SK-MEL-5 (cell line): Measurements from ENCODE around the gene DLEC1. TPM values are rescaled to one million over a fixed set of nuclear protein-coding genes. Genes with fewer than 3 reads are reported as not detected.

ENCODE experiments used
- DNase-seq: peaks from one replicate; pipeline ENCODE4 v3.0.0-alpha.2; 2016; ENCODE audit warnings: low read depth, low spot score
- in situ Hi-C: cut with HindIII; loops from 2 replicates; pipeline ENCODE4 v1.10.0; 2016; ENCODE audit warnings: low sequenced_read_pairs, high pct_unique_total_duplicates, low pct_unique_long_range_greater_than_20kb
- total RNA-seq: library from RNA; depleted of rRNA; stranded (reverse); fragments of >200 nt; shearing (Covaris generic); gene quantifications from 2 replicates; pipeline ENCODE4 v1.2.3, GENCODE V29; 2014

Gene DLEC1
- total RNA-seq, 1 experiment from 2014 or later: not detected

DNA sequence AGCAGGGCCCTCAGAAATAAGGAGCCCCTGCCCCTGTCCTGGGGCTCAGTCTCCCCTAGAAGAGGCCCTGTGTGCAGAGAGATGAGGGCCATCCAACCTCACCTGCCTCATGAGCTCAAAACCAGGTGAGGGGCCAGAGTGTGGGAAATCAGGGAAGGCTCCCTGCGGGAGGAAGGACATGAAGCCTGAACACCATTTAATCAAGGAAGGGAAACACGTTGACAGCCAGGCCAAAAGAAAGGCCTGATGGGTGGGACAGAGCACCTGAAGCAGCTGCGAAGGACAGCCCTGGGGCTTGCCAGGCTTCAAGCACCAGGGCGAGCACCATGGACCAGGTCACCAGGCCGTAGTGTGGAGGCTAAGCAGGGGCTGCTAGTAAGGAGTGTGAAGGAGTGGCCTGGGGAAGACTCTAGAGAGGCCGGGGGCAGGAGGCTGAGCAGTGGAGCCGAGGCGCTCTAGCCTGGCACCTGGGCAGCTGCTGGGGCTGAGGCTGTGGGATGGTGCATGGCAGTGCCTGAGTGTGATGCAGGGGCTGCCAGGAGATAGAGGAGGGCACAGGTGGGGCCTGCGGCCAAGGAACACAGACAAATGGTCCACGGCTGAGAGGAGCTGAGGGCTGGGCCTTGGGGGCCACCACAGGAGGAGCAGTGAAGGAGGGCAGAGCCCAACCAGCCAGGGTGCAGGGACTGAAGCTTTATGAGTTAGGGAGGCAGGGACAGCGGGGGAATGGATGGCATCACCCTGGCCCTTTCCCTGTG is 81.9 kb downstream of the DLEC1 start:
- no peak for DNase-seq
- in situ Hi-C loops: no loop called here

GRCh38 chr3:38121451-38121831 is 82.4 kb downstream of the DLEC1 start:
- in situ Hi-C loops: no loop called here
- no peak for DNase-seq

DNA sequence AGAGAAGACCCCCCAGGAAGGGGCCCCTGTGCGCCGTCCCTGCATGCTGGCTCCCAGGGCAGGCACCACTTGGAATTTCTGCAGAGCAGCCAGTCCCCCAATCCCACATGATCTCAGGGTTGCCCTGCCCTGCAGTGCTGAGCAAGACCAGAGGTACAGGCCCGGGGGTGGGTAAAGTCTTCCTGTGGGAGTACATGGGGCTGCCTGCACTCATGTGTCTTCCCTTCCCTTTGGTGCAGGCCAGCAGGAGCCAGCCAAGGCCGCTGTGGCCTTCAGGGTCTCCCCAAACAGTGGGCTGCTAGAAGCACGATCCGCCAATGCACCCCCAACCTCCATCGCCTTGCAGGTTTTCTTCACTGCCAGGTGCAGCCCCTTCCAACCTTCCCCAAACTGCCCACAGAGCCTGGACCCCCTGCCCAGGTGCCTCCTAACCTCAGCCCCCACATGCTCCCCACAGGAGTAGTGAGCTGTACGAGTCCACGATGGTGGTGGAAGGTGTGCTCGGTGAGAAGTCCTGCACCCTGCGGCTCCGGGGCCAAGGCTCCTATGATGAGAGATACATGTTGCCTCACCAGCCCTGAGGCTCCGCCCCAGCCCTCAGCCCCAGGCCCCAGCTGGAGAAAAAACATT is 82.9 kb downstream of the DLEC1 start:
- in situ Hi-C loops: no loop called here

DNA sequence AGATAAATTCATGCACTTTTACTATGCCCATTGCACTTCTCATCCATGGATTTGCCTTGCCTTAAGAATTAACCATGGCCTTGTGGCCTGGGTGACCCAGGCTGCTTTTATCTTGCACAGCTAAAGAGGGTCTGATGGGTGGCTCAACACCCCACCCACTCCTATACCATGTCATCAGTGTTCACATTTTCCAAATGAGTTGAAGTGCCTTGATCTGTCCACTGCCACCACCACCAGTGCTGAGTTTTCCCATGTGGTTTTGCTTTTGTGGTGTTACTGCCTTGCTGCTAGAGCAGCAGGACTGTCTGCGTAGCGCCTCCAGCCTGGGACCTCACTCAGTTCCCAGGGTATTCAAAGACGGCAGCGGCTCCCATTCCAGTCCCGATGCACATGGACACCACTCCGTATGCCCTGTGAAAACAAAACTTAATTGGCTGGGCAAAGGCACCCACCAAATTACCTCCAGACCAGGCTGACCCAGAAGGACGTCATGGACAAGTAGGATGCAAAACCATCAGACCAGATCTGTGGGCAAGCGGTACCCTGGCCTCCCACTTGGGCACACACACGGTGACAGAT is 83.8 kb downstream of the DLEC1 start:
- in situ Hi-C loops: no loop called here
- DNase-seq: no peak

More for the DNA sequence above, 82.9 kb downstream of the DLEC1 start:
- no peak for DNase-seq

DNA sequence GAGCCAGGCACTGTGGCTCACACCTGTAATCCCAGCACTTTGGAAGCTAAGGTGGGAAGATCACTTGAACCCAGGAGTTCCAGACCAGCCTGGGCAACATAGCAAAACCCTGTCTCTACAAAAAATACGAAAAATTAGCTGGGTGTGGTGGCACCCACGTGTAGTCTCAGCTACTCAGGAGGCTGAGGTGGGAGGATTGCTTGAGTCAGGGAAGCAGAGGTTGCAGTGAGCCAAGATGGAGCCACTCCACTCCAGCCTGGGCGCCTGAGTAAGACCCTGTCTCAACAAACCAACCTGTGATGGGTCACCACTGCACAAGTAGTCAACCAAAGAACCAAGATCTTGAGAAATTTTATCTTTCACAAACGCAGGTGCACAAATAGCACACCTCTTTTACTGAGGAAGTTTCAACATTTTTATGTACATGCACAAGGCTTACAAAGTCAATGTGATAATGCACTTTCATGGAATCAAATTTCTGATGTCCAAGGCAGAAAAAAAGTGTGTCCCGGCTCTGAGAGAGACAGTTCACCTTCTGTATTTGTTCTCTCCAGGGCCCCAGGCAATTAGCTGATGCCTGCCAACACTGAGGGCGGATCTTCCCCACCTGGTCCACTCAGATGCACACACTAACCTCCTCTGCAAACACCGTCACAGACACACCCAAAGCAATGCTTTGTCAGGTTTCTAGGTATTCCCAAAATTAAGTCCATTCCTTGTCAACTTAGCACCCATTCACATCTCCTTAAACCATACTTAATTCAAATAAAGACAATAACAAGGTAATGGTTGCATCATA is 85.5 kb downstream of the DLEC1 start:
- in situ Hi-C loops: no loop called here
- DNase-seq: no peak

DNA sequence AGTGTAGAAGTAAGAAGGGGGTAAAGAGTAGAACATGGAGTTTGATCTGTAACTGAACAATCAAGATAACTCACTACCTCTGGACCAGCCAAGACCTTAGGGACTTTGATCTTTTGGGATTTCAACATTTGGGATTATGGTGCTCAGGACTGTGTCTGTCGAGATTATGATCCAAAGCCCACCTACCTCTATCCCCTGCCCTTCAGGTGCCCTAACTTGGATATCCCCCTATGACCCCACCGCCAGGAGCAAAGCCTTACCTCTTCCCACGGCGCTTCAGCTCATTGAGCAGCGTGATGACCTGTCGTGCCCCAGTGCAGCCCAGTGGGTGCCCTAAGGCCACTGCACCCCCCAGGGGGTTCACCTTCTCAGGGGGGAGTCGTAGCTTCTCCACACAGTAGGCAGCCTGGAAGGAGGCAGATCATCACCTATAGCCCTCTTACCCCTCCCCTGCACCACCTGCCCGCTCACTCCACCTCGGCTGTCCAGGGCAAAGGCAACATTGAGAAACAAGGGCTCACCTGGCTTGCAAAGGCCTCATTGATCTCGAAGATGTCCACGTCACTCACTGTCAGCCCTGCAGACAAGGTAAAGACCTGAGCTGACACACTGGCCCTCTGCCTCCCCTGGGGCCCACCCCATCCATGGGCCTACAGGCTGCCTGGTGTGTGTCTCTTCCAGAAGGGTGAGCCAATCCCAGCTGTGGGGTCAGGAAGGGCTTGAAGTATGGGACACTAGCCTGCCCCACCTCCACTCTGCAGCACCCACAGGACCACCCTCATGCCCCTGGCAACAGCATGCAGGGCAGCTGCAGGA is 86.5 kb downstream of the DLEC1 start:
- DNase-seq: no peak
- in situ Hi-C loops: no loop called here

GRCh38 chr3:38126121-38126892 is 87.3 kb downstream of the DLEC1 start:
- no peak for DNase-seq
- in situ Hi-C loops: no loop called here

GRCh38 chr3:38127611-38128302 is 88.7 kb downstream of the DLEC1 start:
- in situ Hi-C loops: no loop called here

GRCh38 chr3:38128303-38128655 is 89.3 kb downstream of the DLEC1 start:
- DNase-seq: no peak
- in situ Hi-C loops: no loop called here

More at GRCh38 chr3:38127611-38128302, 88.7 kb downstream of the DLEC1 start:
- DNase-seq: no peak

- in situ Hi-C loops: no loop called here
- DNase-seq: no peak
Observed at GRCh38 chr3:38129058-38129457, 90.0 kb downstream of the DLEC1 start.

DNA sequence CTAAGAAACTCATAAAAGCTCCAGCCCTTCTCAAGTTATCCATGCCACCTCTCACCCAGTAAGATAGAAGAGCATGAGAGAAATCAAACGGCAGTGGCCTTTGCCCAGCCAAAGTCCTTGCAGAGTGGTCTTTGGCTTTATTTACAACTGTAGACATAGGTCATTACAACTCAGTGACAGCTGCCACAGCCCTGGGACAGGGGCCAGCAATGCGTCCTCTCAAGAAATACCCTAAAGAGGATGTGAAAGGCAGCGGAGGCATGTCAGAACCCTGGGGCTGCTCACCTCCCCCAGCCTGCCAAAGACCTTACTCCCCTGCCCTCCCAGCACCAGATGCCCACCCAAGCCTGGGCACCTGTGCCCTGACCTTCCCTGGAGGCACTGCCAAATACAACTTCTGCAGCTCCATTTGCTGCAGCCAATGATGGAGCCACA is 91.6 kb downstream of the DLEC1 start:
- in situ Hi-C loops: no loop called here
- no peak for DNase-seq

- peak; percentile 76 for DNase-seq
- in situ Hi-C loops: no loop called here
Observed at GRCh38 chr3:38131621-38132369, 92.8 kb downstream of the DLEC1 start.

DNA sequence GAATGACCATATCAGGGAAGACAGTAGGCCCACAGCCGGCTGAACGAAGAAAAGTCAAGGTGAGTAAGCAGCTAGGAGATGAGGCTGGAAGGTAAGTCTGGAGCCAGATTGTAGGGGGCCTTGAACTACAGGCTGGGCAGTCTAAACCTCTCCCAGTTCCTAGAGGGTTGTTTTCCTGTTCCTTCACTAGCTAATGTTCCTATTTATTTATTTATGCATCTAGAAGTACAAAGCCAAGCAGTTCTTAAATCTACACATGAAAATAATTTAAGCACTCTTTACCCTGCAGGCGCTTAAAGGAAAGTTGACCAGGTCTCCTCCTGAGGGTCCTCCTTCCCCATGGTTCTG is 94.2 kb downstream of the DLEC1 start:
- DNase-seq: no peak
- in situ Hi-C loops: no loop called here

GRCh38 chr3:38133557-38134405 is 94.8 kb downstream of the DLEC1 start:
- in situ Hi-C loops: no loop called here
- no peak for DNase-seq
